GM12865 (cell line): ENCODE data around the gene PRKCA.

Experiments used
- DNase-seq: peaks from one replicate; pipeline ENCODE4 v3.0.0; 2010; ENCODE audit warnings: low read depth
- H3K4me3 ChIP-seq: 2 replicates; pipeline ENCODE4 v1.5.1; 2011; ENCODE audit warnings: mild to moderate bottlenecking, low read depth, low read length, control low read depth
- CTCF ChIP-seq: IDR thresholded peaks from 2 replicates; pipeline ENCODE4 v1.5.1; 2011; ENCODE audit warnings: low read length, control low read depth, low read depth, inconsistent platforms; ENCODE audit not compliant: insufficient read depth; ENCODE audit errors: missing control alignments

The PRKCA gene

DNA sequence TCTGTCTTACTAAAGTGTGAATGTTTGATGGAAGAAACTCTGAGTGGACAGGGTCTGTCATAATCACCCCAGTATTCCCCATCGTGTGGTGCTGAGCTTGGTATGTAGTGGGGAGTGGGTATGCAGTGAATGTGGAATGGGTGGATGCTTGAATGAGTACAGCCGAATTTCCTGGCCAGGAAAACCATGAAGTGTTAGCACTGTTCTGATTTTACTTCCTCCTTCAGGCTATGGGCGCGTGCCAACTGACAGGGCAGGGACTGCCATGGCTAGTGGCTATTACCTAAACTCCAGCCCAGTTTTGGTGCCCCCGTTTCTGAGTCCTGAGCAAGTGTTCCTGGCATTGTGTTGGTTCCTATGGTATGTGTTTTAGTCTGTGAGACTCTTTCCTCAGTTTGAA, 48.6 kb downstream of the PRKCA start:
- DNase-seq, result no peak
- TF ChIP-seq CTCF, result no peak
- H3K4me3 ChIP-seq, result no peak overlapping the region

DNA sequence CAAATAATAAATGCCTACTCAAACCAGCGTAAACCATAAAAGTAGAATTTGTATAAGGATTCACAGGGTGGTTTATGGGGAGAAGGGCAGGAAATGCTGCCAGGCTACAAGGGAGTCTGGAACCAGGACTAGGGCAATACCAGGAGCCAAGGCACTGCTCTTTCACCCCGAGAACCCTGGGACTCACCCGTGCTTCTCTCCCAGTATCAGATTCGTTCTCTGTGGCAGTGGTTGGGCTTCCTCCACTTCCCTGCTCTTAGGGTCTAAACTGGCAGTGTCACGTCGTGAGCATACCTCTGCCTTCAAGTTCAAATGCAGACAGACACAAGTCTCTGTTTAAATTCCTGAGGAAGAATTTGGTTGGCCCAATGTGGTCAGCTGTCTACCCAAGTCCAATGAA, 49.3 kb downstream of the PRKCA start:
- TF ChIP-seq CTCF, result no peak
- no peak overlapping the region for H3K4me3 ChIP-seq
- DNase-seq, result no peak

GRCh38 chr17:66353937-66354401, 51.6 kb downstream of the PRKCA start:
- no peak for TF ChIP-seq CTCF
- no peak overlapping the region for H3K4me3 ChIP-seq

DNA sequence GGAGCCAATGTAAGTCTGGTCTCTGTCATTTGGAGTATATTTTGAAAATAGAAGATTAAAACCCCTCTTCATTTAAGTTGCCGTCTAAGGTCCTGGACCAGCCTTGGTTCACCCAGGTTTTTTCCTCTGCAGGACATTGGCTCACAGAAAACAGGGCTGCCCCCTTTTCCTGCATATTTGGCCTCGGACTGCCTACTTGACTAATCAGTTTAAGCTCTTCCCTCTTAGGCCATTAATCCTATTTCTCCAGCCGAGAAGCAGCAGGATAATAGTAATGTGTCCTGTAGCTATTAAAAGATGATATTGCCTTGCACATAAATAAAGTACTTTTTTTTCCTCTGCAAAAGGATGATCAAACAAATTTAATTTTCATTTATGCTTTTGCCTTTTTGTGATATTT, 52.1 kb downstream of the PRKCA start:
- no peak for TF ChIP-seq CTCF
- DNase-seq, result no peak
- H3K4me3 ChIP-seq, result no peak overlapping the region

More at GRCh38 chr17:66353937-66354401, 51.6 kb downstream of the PRKCA start:
- no peak for DNase-seq

GRCh38 chr17:66354981-66355380, 52.6 kb downstream of the PRKCA start:
- TF ChIP-seq CTCF, result no peak
- no peak for DNase-seq
- no peak overlapping the region for H3K4me3 ChIP-seq

GRCh38 chr17:66355510-66355909, 53.1 kb downstream of the PRKCA start:
- no peak for TF ChIP-seq CTCF
- H3K4me3 ChIP-seq, result no peak overlapping the region
- DNase-seq, result no peak

DNA sequence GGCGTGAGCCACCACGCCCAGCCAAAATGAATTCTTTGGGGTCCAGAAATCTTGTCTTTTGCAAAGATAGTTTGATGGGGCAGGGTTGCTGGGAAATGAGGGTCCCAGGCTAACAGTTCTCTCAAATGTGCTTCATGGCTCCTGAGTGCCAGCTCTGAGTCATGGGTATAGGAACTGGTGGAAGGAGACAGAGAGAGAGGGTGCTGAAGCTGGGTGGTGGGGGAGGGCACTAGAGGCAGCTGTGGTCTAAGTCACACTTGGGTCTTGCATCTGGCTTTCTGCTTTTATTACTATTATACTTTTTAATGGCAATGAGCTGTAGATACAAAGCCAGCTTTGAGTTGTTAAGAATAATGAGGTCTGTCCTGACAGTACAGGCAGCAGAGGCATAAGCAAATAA, 54.6 kb downstream of the PRKCA start:
- no peak for DNase-seq
- TF ChIP-seq CTCF, result no peak
- H3K4me3 ChIP-seq, result no peak overlapping the region
